CD4-positive, alpha-beta memory T cell (primary cell): ENCODE data around the gene IP6K1. TPM values are rescaled to one million over a fixed set of nuclear protein-coding genes. Genes with fewer than 3 reads are reported as not detected.

Experiments
- CTCF ChIA-PET: fragments of 350-600 bp; sonication (Branson Sonifier 250); formaldehyde crosslinking; loops from one replicate; lab custom pipeline; 2021; ENCODE audit warnings: inconsistent platforms; ENCODE audit not compliant: partially characterized antibody; lab: Charles Lee
- POLR2A ChIA-PET: fragments of 350-600 bp; sonication (Branson Sonifier 250); formaldehyde crosslinking; loops from one replicate; lab custom pipeline; 2021; ENCODE audit not compliant: partially characterized antibody; lab: Charles Lee
- DNase-seq, 5 donors: peaks; one replicate each; pipeline versions ENCODE4 v3.0.0 to v3.0.0-alpha.2; 2020 to 2022; ENCODE audit warnings: mixed read lengths in 1 of 5
- H3K27ac ChIP-seq: one replicate; pipeline ENCODE4 v1.7.0; 2013; ENCODE audit warnings: low read depth, low read length
- H3K27me3 ChIP-seq: 2 replicates; pipeline ENCODE4 v1.7.0; 2013; ENCODE audit warnings: mild to moderate bottlenecking, low read length, moderate library complexity; ENCODE audit not compliant: insufficient read depth
- H3K36me3 ChIP-seq: 2 replicates; pipeline ENCODE4 v1.7.0; 2013; ENCODE audit warnings: mild to moderate bottlenecking, low read length, moderate library complexity; ENCODE audit not compliant: insufficient read depth
- H3K4me1 ChIP-seq: 2 replicates; pipeline ENCODE4 v1.7.0; 2013; ENCODE audit warnings: mild to moderate bottlenecking, low read length, moderate library complexity; ENCODE audit not compliant: insufficient read depth
- H3K4me3 ChIP-seq, 2 donors: one replicate each; pipeline ENCODE4 v1.7.0; 2013; ENCODE audit warnings: low read length in 2 of 2, mild to moderate bottlenecking in 1 of 2
- H3K9me3 ChIP-seq, 2 donors: one replicate each; pipeline ENCODE4 v1.7.0; 2013; ENCODE audit warnings: low read length in 2 of 2, control low read depth in 1 of 2; ENCODE audit not compliant: control insufficient read depth in 1 of 2
- H3K27ac Mint-ChIP-seq, 7 donors: one replicate each; pipeline ENCODE4 v1.8.0; 2020 to 2021; ENCODE audit warnings: mixed read lengths in 7 of 7, mild to moderate bottlenecking in 6 of 7, inconsistent platforms in 3 of 7, moderate library complexity in 3 of 7
- H3K27me3 Mint-ChIP-seq, 2 donors: one replicate each; pipeline ENCODE4 v1.8.0; 2020 to 2021; ENCODE audit warnings: mixed read lengths in 2 of 2
- H3K36me3 Mint-ChIP-seq, 2 donors: one replicate each; pipeline ENCODE4 v1.8.0; 2020 to 2021; ENCODE audit warnings: mixed read lengths in 2 of 2, inconsistent platforms in 1 of 2, mild to moderate bottlenecking in 1 of 2
- H3K4me1 Mint-ChIP-seq, 4 donors: one replicate each; pipeline ENCODE4 v1.8.0; 2020 to 2021; ENCODE audit warnings: mixed read lengths in 4 of 4, mild to moderate bottlenecking in 1 of 4
- H3K4me3 Mint-ChIP-seq, 8 donors: one replicate each; pipeline ENCODE4 v1.8.0; 2020 to 2021; ENCODE audit warnings: mixed read lengths in 8 of 8, mild to moderate bottlenecking in 7 of 8, moderate library complexity in 6 of 8, inconsistent platforms in 3 of 8
- H3K9me3 Mint-ChIP-seq, 8 donors: one replicate each; pipeline ENCODE4 v1.8.0; 2020 to 2021; ENCODE audit warnings: mixed read lengths in 8 of 8, mild to moderate bottlenecking in 5 of 8, inconsistent platforms in 3 of 8, moderate library complexity in 1 of 8
- intact Hi-C: fragments of 100-400 bp; cut with micrococcal nuclease; formaldehyde crosslinking; loops from one replicate; pipeline ENCODE4 v1.15.1; 2023
- polyA plus RNA-seq, 2 donors: library from polyadenylated mRNA; unstranded; fragments of 300-500 nt; fragmentation: Illumina TruSeq; gene quantifications; one replicate each; pipeline ENCODE4 v1.2.3, GENCODE V29; 2021
- total RNA-seq, 2 experiments: library from RNA; stranded (reverse); gene quantifications; one replicate each; pipeline ENCODE4 v1.2.3, GENCODE V29; 2021

The IP6K1 gene
- total and polyA plus RNA-seq, 4 experiments from 2014 or later: 19.4 to 60.0 (median 44.4) TPM

DNA sequence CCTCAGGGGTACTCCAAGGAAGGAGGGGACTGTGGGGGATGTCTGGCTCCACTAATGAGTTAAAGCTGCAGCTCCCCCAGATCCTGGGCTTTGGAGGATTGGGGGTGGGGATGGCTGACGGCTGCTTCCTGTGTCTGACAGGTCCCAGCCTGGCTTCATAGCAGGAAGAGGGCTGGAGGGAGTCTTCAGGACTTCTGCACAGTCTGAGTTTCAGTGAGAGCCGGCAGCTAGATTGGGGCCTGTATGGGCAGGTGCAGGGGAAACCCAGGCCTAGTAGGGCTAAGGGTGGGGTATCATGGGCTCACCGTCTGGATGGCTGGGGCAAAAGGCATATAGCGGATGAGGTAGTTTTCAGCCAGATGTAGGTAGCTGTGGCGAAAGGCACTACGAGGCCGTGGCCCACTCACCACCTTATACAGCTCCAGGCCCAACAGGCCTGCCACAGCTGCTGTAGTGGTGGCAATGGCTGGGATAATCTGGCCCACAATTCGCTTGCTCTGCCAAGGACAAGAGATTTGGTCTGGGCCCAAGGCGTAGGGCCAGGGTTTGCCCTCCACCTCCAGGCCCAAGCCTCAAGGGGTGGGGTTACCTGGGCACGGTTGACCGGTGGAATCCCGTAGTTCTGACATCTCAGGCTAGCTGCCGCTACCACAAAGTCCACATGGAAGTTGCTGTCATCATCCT, 21.2 kb upstream of the IP6K1 start:
- Histone ChIP-seq H3K36me3 (peaks cover 39% of the 10 kb centered on the region), H3K27ac (no peak overlapping the region), H3K4me3 (no peak overlapping the region), H3K4me1 (peaks cover 45% of the 10 kb centered on the region), H3K9me3 (no peaks in the 10 kb centered on the region), H3K27me3 (no peaks in the 10 kb centered on the region)
- CTCF ChIA-PET: interaction anchor here (14.9 kb wide), 1 partner anchor 31 kb away, joined by 310 read pairs; no protein-coding TSS in a partner anchor
- Mint-ChIP-seq H3K4me1 (peaks cover 19 to 74% (median 43%) of the 10 kb centered on the region in 4 donors), H3K27ac (peak overlapping the region in 5 of 7 donors; percentile 15 to 75 (median 63)), H3K27me3 (peaks cover 0 to 2% of the 10 kb centered on the region in 2 donors), H3K4me3 (peak overlapping the region in 2 of 8 donors; percentile 36 to 39), H3K9me3 (no peaks in the 10 kb centered on the region), H3K36me3 (peaks cover 22 to 46% of the 10 kb centered on the region in 2 donors)
- DNase-seq: no peak
- intact Hi-C loops: no loop called here
- POLR2A ChIA-PET: interaction anchor here (1.8 to 8.8 kb wide), 2 partner anchors 20 to 31 kb away, joined by 4 to 121 read pairs; no protein-coding TSS in a partner anchor

DNA sequence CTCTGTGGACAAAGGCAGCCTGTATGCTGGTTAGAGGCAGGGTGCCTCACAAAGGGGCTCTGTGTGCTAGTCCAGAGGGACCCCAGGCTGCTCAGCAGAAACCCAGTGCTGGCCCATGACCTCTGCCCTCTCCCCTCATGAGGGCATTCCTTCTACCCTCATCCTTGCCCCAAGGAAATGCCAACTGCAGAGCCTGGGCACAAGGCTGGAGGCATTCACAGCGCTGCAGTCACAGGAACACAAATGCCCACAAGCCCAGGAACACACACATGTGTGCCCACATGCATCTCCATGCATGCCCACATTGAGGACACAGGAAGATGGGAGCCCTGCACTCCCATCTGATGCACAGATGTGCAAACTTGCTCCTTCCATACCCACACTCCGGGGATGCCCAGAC, 20.5 kb upstream of the IP6K1 start:
- no peak for DNase-seq
- peak overlapping the region in 4 of 7 donors; percentile 55 to 74 (median 64) for H3K27ac Mint-ChIP-seq
- H3K4me3 Mint-ChIP-seq: peak overlapping the region in 2 of 8 donors; percentile 10 to 27
- H3K36me3 Mint-ChIP-seq: peaks cover 17 to 45% of the 10 kb centered on the region in 2 donors
- H3K36me3 ChIP-seq: peaks cover 33% of the 10 kb centered on the region
- peaks cover 0 to 4% of the 10 kb centered on the region in 2 donors for H3K27me3 Mint-ChIP-seq
- H3K27me3 ChIP-seq: no peaks in the 10 kb centered on the region
- intact Hi-C loops: no loop called here
- H3K9me3 ChIP-seq: no peaks in the 10 kb centered on the region
- CTCF ChIA-PET: interaction anchor here (14.9 kb wide), 1 partner anchor 32 kb away, joined by 310 read pairs; no protein-coding TSS in a partner anchor
- no peaks in the 10 kb centered on the region for H3K9me3 Mint-ChIP-seq
- peaks cover 18 to 70% (median 42%) of the 10 kb centered on the region in 4 donors for H3K4me1 Mint-ChIP-seq
- H3K27ac ChIP-seq: no peak overlapping the region
- no peak overlapping the region for H3K4me3 ChIP-seq
- POLR2A ChIA-PET: interaction anchor here (0.8 to 8.8 kb wide), 2 partner anchors 32 to 87 kb away, joined by 3 to 121 read pairs; no protein-coding TSS in a partner anchor
- peaks cover 38% of the 10 kb centered on the region for H3K4me1 ChIP-seq

DNA sequence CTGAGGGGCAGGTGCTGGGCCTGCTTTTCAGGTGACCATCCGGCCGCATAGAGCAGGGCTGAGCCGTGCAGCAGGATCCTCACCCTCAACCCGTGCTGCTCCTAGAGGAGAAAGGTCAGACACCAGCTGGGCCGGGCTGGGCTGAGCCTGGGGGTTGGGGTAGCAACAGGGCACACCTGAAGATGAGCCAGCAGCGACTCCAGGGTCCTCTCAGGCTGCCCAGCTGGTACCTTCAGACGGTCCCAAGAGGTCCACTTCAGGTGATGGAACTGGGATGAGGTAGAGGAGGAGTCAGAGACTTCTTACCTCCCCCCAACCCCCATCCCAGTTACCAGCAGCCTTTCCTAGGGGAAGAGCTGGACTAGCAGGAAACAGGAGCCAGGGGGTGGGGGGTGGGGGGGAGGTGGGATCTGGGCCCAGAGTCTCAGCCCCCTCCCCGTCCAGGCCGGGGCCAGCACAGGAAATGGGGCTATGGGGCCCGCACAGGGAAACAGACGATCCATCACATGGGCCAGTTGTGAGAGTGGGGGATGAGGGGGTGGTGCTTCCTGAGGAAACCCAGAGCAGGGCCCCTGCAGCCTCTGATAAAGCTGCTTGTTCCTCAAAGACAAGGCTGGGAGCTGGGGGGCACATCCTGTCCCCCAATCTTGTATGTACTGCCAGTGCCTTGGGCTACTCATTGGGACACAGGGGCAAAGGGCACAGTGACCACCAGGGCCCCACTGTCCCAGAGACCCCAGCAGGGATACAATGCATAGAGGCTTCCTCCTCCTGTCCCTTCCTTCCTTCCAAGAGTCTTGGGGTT, 19.8 kb upstream of the IP6K1 start:
- DNase-seq: no peak
- no peaks in the 10 kb centered on the region for H3K9me3 ChIP-seq
- no peak overlapping the region for H3K4me3 ChIP-seq
- peaks cover 10 to 39% of the 10 kb centered on the region in 2 donors for H3K36me3 Mint-ChIP-seq
- H3K4me1 ChIP-seq: peaks cover 36% of the 10 kb centered on the region
- H3K27ac Mint-ChIP-seq: peak overlapping the region in 6 of 7 donors; percentile 47 to 78 (median 64)
- ChIA-PET POLR2A (interaction anchor here (0.8 to 8.8 kb wide), 4 partner anchors 7 to 86 kb away, joined by 3 to 121 read pairs (median 66); partner anchors contain the start of genes IP6K1 and UBA7), CTCF (interaction anchor here (0.8 to 14.9 kb wide), 3 partner anchors 7 to 33 kb away, joined by 3 to 310 read pairs (median 4); partner anchors contain the start of gene UBA7)
- peaks cover 0 to 2% (median 0%) of the 10 kb centered on the region in 8 donors for H3K9me3 Mint-ChIP-seq
- H3K36me3 ChIP-seq: peaks cover 25% of the 10 kb centered on the region
- H3K4me3 Mint-ChIP-seq: peak overlapping the region in 3 of 8 donors; percentile 8 to 66 (median 10)
- no peaks in the 10 kb centered on the region for H3K27me3 ChIP-seq
- intact Hi-C loops: no loop called here
- peaks cover 0 to 4% of the 10 kb centered on the region in 2 donors for H3K27me3 Mint-ChIP-seq
- H3K4me1 Mint-ChIP-seq: peaks cover 18 to 63% (median 40%) of the 10 kb centered on the region in 4 donors
- no peak overlapping the region for H3K27ac ChIP-seq

DNA sequence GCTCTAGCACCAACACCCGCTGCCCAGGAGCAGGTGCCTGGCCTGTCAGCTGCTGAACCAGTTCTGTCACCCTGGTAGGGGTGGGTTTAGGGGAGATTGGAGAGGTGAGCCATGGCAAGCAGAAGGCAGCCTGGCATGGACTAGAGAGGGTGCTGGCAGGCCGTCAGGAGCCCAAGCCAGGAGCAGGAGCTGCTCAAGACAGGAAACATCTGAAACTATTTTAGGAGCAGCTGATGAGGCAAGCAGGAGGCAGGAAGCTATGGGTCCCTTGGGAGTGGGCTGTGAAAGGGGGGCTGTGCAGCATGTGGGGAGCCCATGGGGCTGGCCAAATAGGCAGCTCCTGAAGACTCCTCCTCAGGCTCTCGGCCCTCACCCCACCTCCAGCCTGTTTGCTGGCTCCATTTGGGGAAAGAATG, 19.0 kb upstream of the IP6K1 start:
- ChIA-PET CTCF (interaction anchor here (1.0 to 14.9 kb wide), 4 partner anchors 8 to 101 kb away, joined by 4 to 310 read pairs (median 4); partner anchors contain the start of gene UBA7), POLR2A (interaction anchor here (0.7 to 8.8 kb wide), 5 partner anchors 8 to 86 kb away, joined by 3 to 121 read pairs (median 46); partner anchors contain the start of genes AMIGO3, IP6K1 and UBA7)
- no peaks in the 10 kb centered on the region for H3K27me3 ChIP-seq
- Mint-ChIP-seq H3K27me3 (peaks cover 0 to 4% of the 10 kb centered on the region in 2 donors), H3K36me3 (peaks cover 7 to 33% of the 10 kb centered on the region in 2 donors), H3K4me3 (peak overlapping the region in 3 of 8 donors; percentile 47 to 72 (median 66)), H3K27ac (peak overlapping the region in 6 of 7 donors; percentile 25 to 93 (median 66)), H3K9me3 (peaks cover 0 to 2% (median 0%) of the 10 kb centered on the region in 8 donors), H3K4me1 (peaks cover 18 to 60% (median 40%) of the 10 kb centered on the region in 4 donors)
- no peak for DNase-seq
- H3K36me3 ChIP-seq: peaks cover 18% of the 10 kb centered on the region
- intact Hi-C loops: no loop called here
- H3K4me3 ChIP-seq: no peak overlapping the region
- no peaks in the 10 kb centered on the region for H3K9me3 ChIP-seq
- no peak overlapping the region for H3K27ac ChIP-seq
- H3K4me1 ChIP-seq: peaks cover 36% of the 10 kb centered on the region

DNA sequence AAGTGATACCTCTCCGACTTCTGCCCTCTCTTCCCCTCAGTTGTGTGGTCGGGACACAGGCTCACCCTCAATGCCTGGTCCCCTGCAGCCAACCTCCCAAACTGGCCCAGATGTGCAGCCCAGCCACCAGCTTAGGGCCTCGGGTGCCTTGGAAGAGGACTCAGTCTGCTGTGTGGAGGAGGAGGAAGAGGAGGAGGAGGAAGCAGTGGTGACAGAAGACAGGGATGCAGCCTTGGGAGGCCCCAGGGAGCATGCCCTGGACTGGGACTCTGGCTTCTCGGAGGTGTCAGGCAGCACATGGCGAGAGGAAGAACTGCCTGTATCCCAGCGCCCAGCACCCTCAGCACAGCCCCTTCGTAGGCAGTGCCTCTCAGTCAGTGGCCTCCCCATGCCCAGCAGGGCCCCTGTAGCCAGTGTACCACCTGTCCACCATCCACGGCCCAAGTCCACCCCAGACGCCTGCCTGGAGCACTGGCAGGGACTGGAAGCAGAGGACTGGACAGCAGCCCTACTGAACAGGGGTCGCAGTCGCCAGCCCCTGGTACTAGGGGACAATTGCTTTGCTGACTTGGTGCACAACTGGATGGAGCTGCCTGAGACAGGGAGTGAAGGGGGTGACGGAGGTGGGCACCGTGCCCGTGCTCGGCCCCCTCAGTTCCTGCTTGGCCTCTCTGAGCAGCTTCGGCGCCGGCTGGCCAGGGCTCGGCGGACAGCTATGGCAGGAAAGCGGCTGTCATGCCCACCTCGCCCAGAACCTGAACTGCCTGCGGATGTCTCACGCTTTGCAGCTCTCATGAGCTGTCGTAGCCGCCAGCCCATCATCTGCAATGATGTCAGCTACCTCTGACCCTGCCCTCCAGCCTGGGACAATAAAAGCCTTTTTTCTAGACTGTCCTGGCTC, 18.0 kb upstream of the IP6K1 start:
- H3K9me3 ChIP-seq: no peaks in the 10 kb centered on the region
- Mint-ChIP-seq H3K27me3 (peaks cover 0 to 4% of the 10 kb centered on the region in 2 donors), H3K27ac (peak overlapping the region in 6 of 7 donors; percentile 13 to 93 (median 78)), H3K4me1 (peaks cover 18 to 60% (median 37%) of the 10 kb centered on the region in 4 donors), H3K9me3 (peaks cover 0 to 2% (median 0%) of the 10 kb centered on the region in 8 donors), H3K4me3 (peak overlapping the region; percentile 76 to 92 (median 82)), H3K36me3 (peaks cover 4 to 25% of the 10 kb centered on the region in 2 donors)
- POLR2A ChIA-PET: interaction anchor here (1.0 to 8.8 kb wide), 9 partner anchors 9 to 285 kb away, joined by 3 to 121 read pairs (median 12); partner anchors contain the start of genes AMIGO3, IP6K1, RBM5 and UBA7
- no peak overlapping the region for H3K4me3 ChIP-seq
- intact Hi-C loops: no loop called here
- no peak for DNase-seq
- H3K27me3 ChIP-seq: no peaks in the 10 kb centered on the region
- peaks cover 9% of the 10 kb centered on the region for H3K36me3 ChIP-seq
- CTCF ChIA-PET: interaction anchor here (1.0 to 14.9 kb wide), 8 partner anchors 9 to 265 kb away, joined by 3 to 310 read pairs (median 6); partner anchors contain the start of gene UBA7
- H3K27ac ChIP-seq: peak overlapping the region; percentile 78
- peaks cover 36% of the 10 kb centered on the region for H3K4me1 ChIP-seq
